Fibroblast of skin of abdomen (primary cell): ENCODE results near the gene OLIG1. TPM values are rescaled to one million over a fixed set of nuclear protein-coding genes. Genes with fewer than 3 reads are reported as not detected.

ENCODE experiments used
- DNase-seq: peaks from one replicate; pipeline ENCODE4 v3.0.0-alpha.2; 2013
- polyA plus RNA-seq, 2 experiments: library from polyadenylated mRNA; unstranded; fragments of 120-200 nt; gene quantifications; one replicate each; pipeline ENCODE4 v1.2.1, GENCODE V29; 2013; ENCODE audit not compliant: insufficient read length in 2 of 2

The OLIG1 gene
- not detected for polyA plus RNA-seq (2013, experiment 1 of 2; ENCODE audit: insufficient read length)
- polyA plus RNA-seq (2013, experiment 2 of 2; ENCODE audit: insufficient read length), result not detected

- DNase-seq, result peak; percentile 4
Observed at GRCh38 chr21:33069994-33070743, at the start of gene OLIG1. Gene OLIG1, plus strand, starts transcription at chr21:33070141. Its CDS starts 106 bp downstream, at chr21:33070247.

- DNase-seq, result no peak
Observed at GRCh38 chr21:33020558-33021100, 49.3 kb upstream of the OLIG1 start.

- no peak for DNase-seq
Observed at GRCh38 chr21:33021150-33021549, 48.8 kb upstream of the OLIG1 start.

- DNase-seq, result no peak
Observed at GRCh38 chr21:33021667-33022066, 48.3 kb upstream of the OLIG1 start.

GRCh38 chr21:33022489-33022827, 47.5 kb upstream of the OLIG1 start:
- no peak for DNase-seq

- no peak for DNase-seq
Observed at GRCh38 chr21:33022828-33023573, 46.9 kb upstream of the OLIG1 start.

- no peak for DNase-seq
Observed at GRCh38 chr21:33023574-33024200, 46.3 kb upstream of the OLIG1 start.

- DNase-seq, result no peak
Observed at GRCh38 chr21:33024201-33025103, 45.5 kb upstream of the OLIG1 start.

- no peak for DNase-seq
Observed at GRCh38 chr21:33025106-33025488, 44.8 kb upstream of the OLIG1 start.

- DNase-seq, result peak; percentile 36
Observed at GRCh38 chr21:33025489-33026442, 44.2 kb upstream of the OLIG1 start, which contains the start of gene OLIG2. Gene OLIG2, plus strand, starts transcription at chr21:33025935. Its CDS starts 928 bp downstream, at chr21:33026863.

- no peak for DNase-seq
Observed at GRCh38 chr21:33026443-33026858, 43.5 kb upstream of the OLIG1 start.

GRCh38 chr21:33026878-33027400, 43.0 kb upstream of the OLIG1 start:
- no peak for DNase-seq

- DNase-seq, result no peak
Observed at GRCh38 chr21:33027401-33028286, 42.3 kb upstream of the OLIG1 start.

- DNase-seq, result no peak
Observed at GRCh38 chr21:33028287-33028670, 41.7 kb upstream of the OLIG1 start.

- DNase-seq, result no peak
Observed at GRCh38 chr21:33028773-33029384, 41.1 kb upstream of the OLIG1 start.

GRCh38 chr21:33029385-33029921, 40.5 kb upstream of the OLIG1 start:
- DNase-seq, result no peak

GRCh38 chr21:33029975-33030461, 39.9 kb upstream of the OLIG1 start:
- DNase-seq, result no peak

- DNase-seq, result no peak
Observed at GRCh38 chr21:33030633-33031032, 39.3 kb upstream of the OLIG1 start.
